ENCODE measurements around the gene ARHGEF40. TPM values are rescaled to one million over a fixed set of nuclear protein-coding genes. Genes with fewer than 3 reads are reported as not detected.

ARHGEF40 gene
- total and polyA plus RNA-seq, 10 of the 15 experiments (the other 5 are each of a cell fraction or from before 2014, with no cell fraction given) = 0.03 to 0.31 (median 0.08) TPM; not detected in 2

GRCh38 chr14:21023174-21023573 is 46.9 kb upstream of the ARHGEF40 start:
- POLR2A ChIA-PET = no interaction called here
- in situ Hi-C loops (cut with MboI) = no loop called here
- BruUV-seq (replicated peaks) = no TSS peak

More at GRCh38 chr14:21023174-21023573, 46.9 kb upstream of the ARHGEF40 start:
- DNase-seq (ENCODE audit: low read depth, low spot score) (no peak), FAIRE-seq (no peak), ATAC-seq (no peak)
- H3K4me1 ChIP-seq (ENCODE audit: control insufficient read depth, insufficient read depth, low read length) = peaks cover 4% of the 10 kb centered on the region; the same call in 1 of the 2 replicates
- H3K36me3 ChIP-seq (ENCODE audit: control insufficient read depth in 2 of 2, insufficient read depth in 2 of 2, low read length in 1 of 2) = no peaks in the 10 kb centered on the region
- H3K9me3 ChIP-seq (replicated peaks; ENCODE audit: control insufficient read depth, insufficient read depth, low read length) = no peaks in the 10 kb centered on the region
- RAD21 ChIA-PET (ENCODE audit: unreplicated experiment) = no interaction called here
- no peaks in the 10 kb centered on the region for H3K79me2 ChIP-seq (ENCODE audit: control insufficient read depth, insufficient read depth, low read length)
- no peak overlapping the region for H3K4me2 ChIP-seq (ENCODE audit: control insufficient read depth, insufficient read depth)
- H2AFZ ChIP-seq (ENCODE audit: control insufficient read depth, low read depth, low read length) = no peak overlapping the region
- intact Hi-C loops (cut with micrococcal nuclease; ENCODE audit: unreplicated experiment) = no loop called here
- CTCF ChIA-PET = interaction anchor here (1.1 to 1.9 kb wide), 4 partner anchors 9 to 70 kb away, joined by 3 to 6 read pairs (median 3); no protein-coding TSS in a partner anchor
- 27% methylated on average over 7 of the region's 7 CpGs for WGBS (ENCODE audit: insufficient coverage, insufficient replicate concordance, low lambda C conversion rate, missing lambda C conversion rate)
- H3K9ac ChIP-seq (ENCODE audit: control insufficient read depth, insufficient read depth, low read length) = no peak overlapping the region
- no peak overlapping the region for H3K4me3 ChIP-seq
- H4K20me1 ChIP-seq (ENCODE audit: control insufficient read depth, insufficient read depth) = no peaks in the 10 kb centered on the region
- TF ChIP-seq STAT1 (conservative IDR thresholded peaks at IDR 0.05) (no peak), EP300 (IDR thresholded peaks at IDR 0.05; ENCODE audit: borderline replicate concordance in 1 of 2, control insufficient read depth in 1 of 2, low read depth in 2 of 2, low read length in 2 of 2) (no peak), ETV6 (conservative IDR thresholded peaks at IDR 0.05 in 1 of 2, IDR thresholded peaks at IDR 0.05 in 1 of 2; ENCODE audit: borderline replicate concordance in 1 of 2, low read depth in 1 of 2) (no peak), TBL1XR1 (IDR thresholded peaks at IDR 0.05; ENCODE audit: low read depth, low read length) (no peak), TCF3 (IDR thresholded peaks at IDR 0.05; ENCODE audit: borderline replicate concordance, insufficient read depth, low read depth, low read length) (no peak), EED (IDR thresholded peaks at IDR 0.05; ENCODE audit: low read depth) (no peak), YY1 (IDR thresholded peaks at IDR 0.05; ENCODE audit: low read depth, low read length) (no peak), KDM1A (IDR thresholded peaks at IDR 0.05; ENCODE audit: borderline replicate concordance) (no peak)
- TF ChIP-seq, protein P1, sequence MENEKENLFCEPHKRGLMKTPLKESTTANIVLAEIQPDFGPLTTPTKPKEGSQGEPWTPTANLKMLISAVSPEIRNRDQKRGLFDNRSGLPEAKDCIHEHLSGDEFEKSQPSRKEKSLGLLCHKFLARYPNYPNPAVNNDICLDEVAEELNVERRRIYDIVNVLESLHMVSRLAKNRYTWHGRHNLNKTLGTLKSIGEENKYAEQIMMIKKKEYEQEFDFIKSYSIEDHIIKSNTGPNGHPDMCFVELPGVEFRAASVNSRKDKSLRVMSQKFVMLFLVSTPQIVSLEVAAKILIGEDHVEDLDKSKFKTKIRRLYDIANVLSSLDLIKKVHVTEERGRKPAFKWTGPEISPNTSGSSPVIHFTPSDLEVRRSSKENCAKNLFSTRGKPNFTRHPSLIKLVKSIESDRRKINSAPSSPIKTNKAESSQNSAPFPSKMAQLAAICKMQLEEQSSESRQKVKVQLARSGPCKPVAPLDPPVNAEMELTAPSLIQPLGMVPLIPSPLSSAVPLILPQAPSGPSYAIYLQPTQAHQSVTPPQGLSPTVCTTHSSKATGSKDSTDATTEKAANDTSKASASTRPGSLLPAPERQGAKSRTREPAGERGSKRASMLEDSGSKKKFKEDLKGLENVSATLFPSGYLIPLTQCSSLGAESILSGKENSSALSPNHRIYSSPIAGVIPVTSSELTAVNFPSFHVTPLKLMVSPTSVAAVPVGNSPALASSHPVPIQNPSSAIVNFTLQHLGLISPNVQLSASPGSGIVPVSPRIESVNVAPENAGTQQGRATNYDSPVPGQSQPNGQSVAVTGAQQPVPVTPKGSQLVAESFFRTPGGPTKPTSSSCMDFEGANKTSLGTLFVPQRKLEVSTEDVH (IDR thresholded peaks at IDR 0.05; ENCODE audit: low read depth, partially characterized antibody) = no peak
- H3K27me3 ChIP-seq (replicated peaks in 1 of 2; ENCODE audit: control insufficient read depth in 2 of 2, insufficient read depth in 2 of 2, low read length in 1 of 2) = peaks cover 15 to 19% of the 10 kb centered on the region in 2 experiments
- no peak overlapping the region for H3K27ac ChIP-seq (ENCODE audit: control insufficient read depth, insufficient read depth)
- SMC1A ChIA-PET (ENCODE audit: uncharacterized antibody, unreplicated experiment) = interaction anchor here (1.3 kb wide), 1 partner anchor 9 kb away, joined by 4 read pairs; no protein-coding TSS in a partner anchor

Data from GM12878 (cell line).